Fibroblast of skin of scalp (primary cell): ENCODE data around the gene NKTR.

Experiments used
- DNase-seq: peaks from one replicate; pipeline ENCODE4 v3.0.0-alpha.2; 2013

NKTR gene

GRCh38 chr3:42662813-42663535, 62.5 kb downstream of the NKTR start:
- DNase-seq, result no peak

GRCh38 chr3:42663581-42664437, 63.3 kb downstream of the NKTR start:
- no peak for DNase-seq

GRCh38 chr3:42664438-42664803, 63.9 kb downstream of the NKTR start:
- DNase-seq, result no peak

GRCh38 chr3:42665050-42665878, 64.8 kb downstream of the NKTR start:
- DNase-seq, result no peak

GRCh38 chr3:42666022-42666421, 65.5 kb downstream of the NKTR start:
- DNase-seq, result no peak

GRCh38 chr3:42666577-42666998, 66.1 kb downstream of the NKTR start:
- DNase-seq, result no peak

- DNase-seq, result no peak
These were observed 66.6 kb downstream of the NKTR start for GRCh38 chr3:42667096-42667522.

GRCh38 chr3:42667523-42668412, 67.3 kb downstream of the NKTR start:
- DNase-seq, result no peak

- no peak for DNase-seq
These were observed 67.9 kb downstream of the NKTR start for GRCh38 chr3:42668413-42668760.

- no peak for DNase-seq
These were observed 68.3 kb downstream of the NKTR start for GRCh38 chr3:42668793-42669217.

- DNase-seq, result no peak
These were observed 69.6 kb downstream of the NKTR start for GRCh38 chr3:42670051-42670576.

- DNase-seq, result no peak
These were observed 70.2 kb downstream of the NKTR start for GRCh38 chr3:42670670-42671069.

GRCh38 chr3:42672515-42672914, 72.0 kb downstream of the NKTR start:
- DNase-seq, result no peak

- DNase-seq, result no peak
These were observed 72.6 kb downstream of the NKTR start for GRCh38 chr3:42673082-42673481.

GRCh38 chr3:42674146-42674545, 73.7 kb downstream of the NKTR start:
- no peak for DNase-seq

GRCh38 chr3:42675909-42676308, 75.4 kb downstream of the NKTR start:
- DNase-seq, result no peak

- no peak for DNase-seq
These were observed 78.0 kb downstream of the NKTR start for GRCh38 chr3:42678447-42678846.

- no peak for DNase-seq
These were observed 79.8 kb downstream of the NKTR start for GRCh38 chr3:42680271-42680670.

GRCh38 chr3:42680806-42681205, 80.3 kb downstream of the NKTR start:
- no peak for DNase-seq

- no peak for DNase-seq
These were observed 81.0 kb downstream of the NKTR start for GRCh38 chr3:42681361-42682038.
